Neural crest cell (in vitro differentiated cells): Measurements from ENCODE around the gene VPS11. TPM values are rescaled to one million over a fixed set of nuclear protein-coding genes. Genes with fewer than 3 reads are reported as not detected.

Experiments
- DNase-seq: peaks from one replicate; pipeline ENCODE4 v3.0.0; 2021; ENCODE audit warnings: low read depth, mixed read lengths, low spot score
- H3K27ac Mint-ChIP-seq: one replicate; pipeline ENCODE4 v1.8.0; 2021; ENCODE audit warnings: mild to moderate bottlenecking, mixed read lengths; ENCODE audit not compliant: unreplicated experiment
- H3K27me3 Mint-ChIP-seq: 2 replicates; pipeline ENCODE4 v1.8.0; 2021; ENCODE audit warnings: low read depth, mild to moderate bottlenecking, mixed read lengths
- H3K36me3 Mint-ChIP-seq: 2 replicates; pipeline ENCODE4 v1.8.0; 2021; ENCODE audit warnings: low read depth, mild to moderate bottlenecking, mixed read lengths
- H3K4me1 Mint-ChIP-seq: 2 replicates; pipeline ENCODE4 v1.8.0; 2021; ENCODE audit warnings: mixed read lengths
- H3K4me3 Mint-ChIP-seq: one replicate; pipeline ENCODE4 v1.8.0; 2021; ENCODE audit warnings: mild to moderate bottlenecking, mixed read lengths
- H3K9me3 Mint-ChIP-seq: 2 replicates; pipeline ENCODE4 v1.8.0; 2021; ENCODE audit warnings: mixed read lengths
- CTCF ChIP-seq: fragments of 200-600 bp; sonication (generic); conservative IDR thresholded peaks from 2 replicates; pipeline ENCODE4 v1.5.0; 2021; ENCODE audit warnings: antibody characterized with exemption, mild to moderate bottlenecking
- total RNA-seq: library from RNA; stranded (reverse); gene quantifications from 2 replicates; pipeline ENCODE4 v1.2.1, GENCODE V29; 2021

Gene VPS11
- total RNA-seq, 1 donor from 2014 or later, result 30.6 TPM

DNA sequence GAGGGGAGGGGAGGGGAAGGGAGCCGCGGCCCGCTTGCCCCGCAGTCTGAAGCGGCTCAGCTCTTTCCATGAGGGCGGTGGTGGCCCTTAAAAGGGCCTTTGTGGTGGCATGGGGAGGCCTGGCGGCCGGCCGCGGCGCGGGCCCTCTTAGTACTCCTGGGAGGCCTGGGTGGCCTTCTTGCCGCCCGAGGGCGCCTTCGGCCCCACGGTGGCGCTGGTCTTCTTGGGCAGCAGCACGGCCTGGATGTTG is 27.1 kb downstream of the VPS11 start:
- H3K4me3 Mint-ChIP-seq, result peak overlapping the region; percentile 91
- H3K27ac Mint-ChIP-seq, result peak overlapping the region; percentile 98
- H3K36me3 Mint-ChIP-seq, result peaks cover 34% of the 10 kb centered on the region
- peak; percentile 67 for TF ChIP-seq CTCF
- peaks cover 13% of the 10 kb centered on the region for H3K27me3 Mint-ChIP-seq
- no peaks in the 10 kb centered on the region for H3K9me3 Mint-ChIP-seq
- H3K4me1 Mint-ChIP-seq, result peaks cover 49% of the 10 kb centered on the region
- DNase-seq, result no peak

GRCh38 chr11:119095066-119095880 is 27.7 kb downstream of the VPS11 start:
- peak; percentile 12 for TF ChIP-seq CTCF
- peak overlapping the region; percentile 91 for H3K4me3 Mint-ChIP-seq
- no peaks in the 10 kb centered on the region for H3K9me3 Mint-ChIP-seq
- peaks cover 34% of the 10 kb centered on the region for H3K36me3 Mint-ChIP-seq
- peak overlapping the region; percentile 98 for H3K27ac Mint-ChIP-seq
- peak; percentile 97 for DNase-seq
- peaks cover 49% of the 10 kb centered on the region for H3K4me1 Mint-ChIP-seq
- H3K27me3 Mint-ChIP-seq, result peaks cover 13% of the 10 kb centered on the region

DNA sequence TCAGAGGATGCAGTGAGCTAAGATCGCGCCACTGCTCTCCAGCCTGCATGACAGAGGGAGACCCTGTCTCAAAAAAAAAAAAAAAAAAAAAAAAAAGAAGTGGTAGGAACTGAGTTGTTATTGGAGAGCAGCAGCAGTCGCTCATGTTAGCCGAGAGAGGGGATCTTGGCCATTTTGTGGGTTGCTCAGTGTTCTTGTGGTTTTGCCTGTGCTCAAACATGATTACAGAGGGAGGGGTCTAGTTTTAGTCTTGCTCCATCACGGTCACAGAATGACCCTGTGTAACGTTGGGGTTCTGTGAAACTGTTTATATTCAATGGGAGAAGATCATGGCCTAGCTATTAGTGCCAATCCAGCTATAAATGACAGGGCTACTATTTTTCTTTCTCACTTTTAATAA is 32.1 kb downstream of the VPS11 start:
- no peak for DNase-seq
- Mint-ChIP-seq H3K36me3 (peaks cover 12% of the 10 kb centered on the region), H3K4me1 (peaks cover 44% of the 10 kb centered on the region), H3K9me3 (no peaks in the 10 kb centered on the region), H3K27me3 (no peaks in the 10 kb centered on the region), H3K27ac (no peak overlapping the region), H3K4me3 (peak overlapping the region; percentile 92)
- no peak for TF ChIP-seq CTCF

DNA sequence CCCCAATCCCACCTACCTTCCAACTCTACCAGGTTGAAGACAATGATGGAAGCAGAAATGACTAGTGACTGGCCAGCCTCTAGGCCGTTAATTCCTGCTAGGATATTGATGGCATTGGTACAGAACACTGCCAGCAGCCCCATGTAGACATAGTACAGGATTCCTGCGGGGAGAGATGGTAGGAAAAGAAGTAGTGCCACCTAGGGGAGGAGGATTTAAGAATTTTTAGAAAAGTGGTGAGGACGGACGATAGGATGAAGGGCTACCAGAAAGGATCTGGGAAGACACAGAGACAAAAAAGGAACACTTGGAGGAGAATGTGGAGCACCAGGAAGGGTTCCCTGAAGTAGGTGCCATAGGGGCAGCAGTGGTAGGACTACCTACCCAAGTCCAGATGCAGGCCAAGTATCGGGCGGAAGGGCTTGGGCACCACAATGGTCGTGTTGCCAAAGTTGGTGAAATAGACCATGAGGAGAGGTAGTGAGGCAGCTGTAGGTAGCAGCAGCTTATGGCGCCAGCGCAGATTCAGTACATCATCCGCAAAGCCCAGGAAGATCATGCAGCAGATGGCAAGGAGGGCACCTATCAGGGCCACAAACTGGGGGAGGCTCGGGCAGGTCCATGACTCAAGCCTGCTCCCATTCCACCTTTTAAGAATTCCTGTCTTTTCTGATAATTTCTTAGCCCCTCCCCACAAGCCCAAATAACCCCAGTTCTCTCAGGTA is 32.8 kb downstream of the VPS11 start:
- H3K9me3 Mint-ChIP-seq, result no peaks in the 10 kb centered on the region
- H3K4me3 Mint-ChIP-seq, result peak overlapping the region; percentile 92
- no peak for DNase-seq
- TF ChIP-seq CTCF, result peak; percentile 50
- peaks cover 43% of the 10 kb centered on the region for H3K4me1 Mint-ChIP-seq
- peaks cover 9% of the 10 kb centered on the region for H3K36me3 Mint-ChIP-seq
- H3K27me3 Mint-ChIP-seq, result no peaks in the 10 kb centered on the region
- H3K27ac Mint-ChIP-seq, result no peak overlapping the region

- Mint-ChIP-seq H3K36me3 (peaks cover 8% of the 10 kb centered on the region), H3K4me1 (peaks cover 37% of the 10 kb centered on the region), H3K9me3 (no peaks in the 10 kb centered on the region), H3K27ac (peak overlapping the region; percentile 99), H3K27me3 (no peaks in the 10 kb centered on the region), H3K4me3 (peak overlapping the region; percentile 92)
- no peak for DNase-seq
- peak; percentile 32 for TF ChIP-seq CTCF
These were observed 33.6 kb downstream of the VPS11 start for GRCh38 chr11:119100994-119101758.
